ENCODE results near the gene RASGRF2. TPM values are rescaled to one million over a fixed set of nuclear protein-coding genes. Genes with fewer than 3 reads are reported as not detected.

The RASGRF2 gene
- polyA plus RNA-seq, 1 donor from 2014 or later, result 0.42 TPM

DNA sequence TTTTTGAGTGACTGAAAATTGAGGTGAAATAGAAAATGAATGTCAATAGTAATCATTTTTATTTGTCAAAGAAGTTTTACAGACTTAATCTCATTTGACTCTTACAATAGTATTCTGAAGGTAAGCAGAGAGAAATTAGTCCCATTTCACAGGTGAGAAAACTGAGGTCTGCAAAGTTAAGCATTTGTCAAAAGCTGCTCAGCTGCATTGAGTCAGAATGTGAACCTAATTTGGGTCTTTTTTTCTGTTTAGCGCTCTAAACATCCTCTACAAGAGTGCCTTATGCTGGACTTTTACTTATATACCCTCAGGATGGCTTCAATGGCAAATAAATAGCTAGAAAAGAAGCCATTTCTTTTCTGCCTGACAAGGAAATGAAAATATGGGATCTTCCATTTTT lies 135.7 kb downstream of the RASGRF2 start:
- Histone ChIP-seq H3K9ac (ENCODE audit: low read length) (no peak overlapping the region), H3K27me3 (ENCODE audit: insufficient read depth, low read depth, low read length) (no peaks in the 10 kb centered on the region), H3F3A (ENCODE audit: insufficient read depth, low read length, poor library complexity, severe bottlenecking) (no peaks in the 10 kb centered on the region), H3K79me2 (replicated peaks; ENCODE audit: insufficient read depth, low read length) (no peaks in the 10 kb centered on the region), H3K27ac (ENCODE audit: low read length) (no peak overlapping the region), H3K9me2 (ENCODE audit: insufficient read depth, low read length) (no peaks in the 10 kb centered on the region), H3K36me3 (ENCODE audit: insufficient read depth, low read length) (no peaks in the 10 kb centered on the region), H3K9me3 (ENCODE audit: low read length) (no peaks in the 10 kb centered on the region), H4K20me1 (ENCODE audit: insufficient read depth) (no peaks in the 10 kb centered on the region), H3K4me3 (ENCODE audit: low read length) (no peak overlapping the region), H3K4me2 (ENCODE audit: low read length) (no peak overlapping the region), H2AFZ (ENCODE audit: low read depth, low read length) (no peak overlapping the region)
- no peak for TF ChIP-seq EZH2 (IDR thresholded peaks at IDR 0.05; ENCODE audit: borderline replicate concordance, insufficient read depth, low read length, poor library complexity, severe bottlenecking)
- no peak for TF ChIP-seq MXI1 (conservative IDR thresholded peaks at IDR 0.05; ENCODE audit: poor library complexity, severe bottlenecking)
- TF ChIP-seq SMC3 (conservative IDR thresholded peaks at IDR 0.05; ENCODE audit: poor library complexity), result no peak
- no peak for TF ChIP-seq REST (IDR thresholded peaks at IDR 0.05; ENCODE audit: borderline replicate concordance)
- TF ChIP-seq CTCF (IDR thresholded peaks at IDR 0.05; ENCODE audit: poor library complexity, severe bottlenecking), result no peak
- no peak for TF ChIP-seq TAF1 (IDR thresholded peaks at IDR 0.05; ENCODE audit: low read depth)
- TF ChIP-seq RAD21 (conservative IDR thresholded peaks at IDR 0.05), result no peak
- TF ChIP-seq POLR2AphosphoS5 (IDR thresholded peaks at IDR 0.05), result no peak

DNA sequence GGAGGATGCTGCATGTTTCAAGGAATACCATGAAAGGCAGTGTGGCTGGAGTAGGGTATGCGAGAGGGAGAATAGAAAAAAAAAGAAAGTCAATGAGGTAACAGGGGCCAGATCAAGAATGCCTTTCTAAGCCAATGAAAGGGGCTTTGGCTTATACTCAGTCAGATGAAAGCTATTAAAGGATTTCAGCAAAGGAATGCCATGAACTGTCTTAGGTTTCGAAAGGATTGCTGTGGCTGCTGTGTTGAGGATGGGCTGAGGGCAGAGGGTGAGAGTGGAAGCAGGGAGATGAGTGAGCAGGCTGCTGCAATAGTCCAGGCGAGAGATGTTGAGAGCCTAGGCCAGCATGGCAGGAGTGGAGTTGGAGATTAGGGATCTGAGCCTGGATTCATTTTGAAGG lies 137.6 kb downstream of the RASGRF2 start:
- Histone ChIP-seq H3K4me3 (ENCODE audit: low read length) (no peak overlapping the region), H3K9me2 (ENCODE audit: insufficient read depth, low read length) (no peaks in the 10 kb centered on the region), H3K36me3 (ENCODE audit: insufficient read depth, low read length) (no peaks in the 10 kb centered on the region), H3K9ac (ENCODE audit: low read length) (no peak overlapping the region), H3K79me2 (replicated peaks; ENCODE audit: insufficient read depth, low read length) (no peaks in the 10 kb centered on the region), H2AFZ (ENCODE audit: low read depth, low read length) (no peak overlapping the region), H3K27me3 (ENCODE audit: insufficient read depth, low read depth, low read length) (no peaks in the 10 kb centered on the region), H3F3A (ENCODE audit: insufficient read depth, low read length, poor library complexity, severe bottlenecking) (no peaks in the 10 kb centered on the region), H3K9me3 (ENCODE audit: low read length) (no peaks in the 10 kb centered on the region), H3K4me2 (ENCODE audit: low read length) (no peak overlapping the region), H3K27ac (ENCODE audit: low read length) (no peak overlapping the region), H4K20me1 (ENCODE audit: insufficient read depth) (no peaks in the 10 kb centered on the region)
- TF ChIP-seq REST (IDR thresholded peaks at IDR 0.05; ENCODE audit: borderline replicate concordance), result no peak
- no peak for TF ChIP-seq EP300 (conservative IDR thresholded peaks at IDR 0.05; ENCODE audit: poor library complexity, severe bottlenecking)
- TF ChIP-seq POLR2AphosphoS5 (IDR thresholded peaks at IDR 0.05), result no peak
